ENCODE results near the gene CTSF.
"Not testable (repeated sequence)": the region's sequence is repeated elsewhere in the genome, so short reads cannot be mapped to it uniquely, and the experiment has no call there.

Gene CTSF

GRCh38 chr11:66586136-66586535 lies 17.7 kb upstream of the CTSF start:
- H3K4me3 ChIP-seq (ENCODE audit: low read length), result no peak overlapping the region
- TF ChIP-seq CTCF (conservative IDR thresholded peaks at IDR 0.05; ENCODE audit: low read length), result no peak
- no peak for DNase-seq (ENCODE audit: low read depth)

GRCh38 chr11:66585447-66585846 lies 17.0 kb upstream of the CTSF start:
- not testable (repeated sequence) for H3K4me3 ChIP-seq (ENCODE audit: low read length); DNase-seq (ENCODE audit: low read depth)

- DNase-seq (ENCODE audit: low read depth); H3K4me3 ChIP-seq (ENCODE audit: low read length): not testable (repeated sequence)
Observed at GRCh38 chr11:66582565-66583147, 14.2 kb upstream of the CTSF start.

GRCh38 chr11:66581261-66581660 lies 12.9 kb upstream of the CTSF start:
- H3K4me3 ChIP-seq (ENCODE audit: low read length), result no peak overlapping the region
- no peak for TF ChIP-seq CTCF (conservative IDR thresholded peaks at IDR 0.05; ENCODE audit: low read length)
- no peak for DNase-seq (ENCODE audit: low read depth)

- H3K4me3 ChIP-seq (ENCODE audit: low read length), result no peak overlapping the region
- DNase-seq (ENCODE audit: low read depth), result no peak
- TF ChIP-seq CTCF (conservative IDR thresholded peaks at IDR 0.05; ENCODE audit: low read length), result no peak
Observed at GRCh38 chr11:66580803-66581202, 12.4 kb upstream of the CTSF start.

- H3K4me3 ChIP-seq (ENCODE audit: low read length), result no peak overlapping the region
- peak; percentile 78 for TF ChIP-seq CTCF (conservative IDR thresholded peaks at IDR 0.05; ENCODE audit: low read length)
- peak; percentile 59 for DNase-seq (ENCODE audit: low read depth)
Observed at GRCh38 chr11:66579017-66579606, 10.7 kb upstream of the CTSF start.

- no peak for DNase-seq (ENCODE audit: low read depth)
- no peak overlapping the region for H3K4me3 ChIP-seq (ENCODE audit: low read length)
- TF ChIP-seq CTCF (conservative IDR thresholded peaks at IDR 0.05; ENCODE audit: low read length), result no peak
Observed at GRCh38 chr11:66570850-66571180, 2.4 kb upstream of the CTSF start.

- TF ChIP-seq CTCF (conservative IDR thresholded peaks at IDR 0.05; ENCODE audit: low read length), result no peak
- H3K4me3 ChIP-seq (ENCODE audit: low read length), result no peak overlapping the region
- DNase-seq (ENCODE audit: low read depth), result no peak
Observed at GRCh38 chr11:66570079-66570849, 1.9 kb upstream of the CTSF start.
